HEK293 (cell line): ENCODE measurements around the gene CCDC85C.

Experiments
- CTCF ChIA-PET: fragments of 350-600 bp; formaldehyde crosslinking; extraction: SDS; loops from one replicate; lab custom pipeline; 2021; ENCODE audit warnings: antibody characterized with exemption; lab: Yijun Ruan, JAX
- POLR2A ChIA-PET: fragments of 300-600 bp; formaldehyde crosslinking; extraction: SDS; loops from one replicate; lab custom pipeline; 2020; ENCODE audit warnings: antibody characterized with exemption, inconsistent platforms; lab: Yijun Ruan, JAX
- H3K27ac ChIP-seq: fragments of 200-500 bp; sonication (Bioruptor generic); 2 replicates; pipeline ENCODE4 v1.5.1; 2014; ENCODE audit warnings: low read depth, low read length, control low read depth, inconsistent platforms; ENCODE audit errors: extremely low read depth
- H3K36me3 ChIP-seq, 2 experiments: fragments of 200-500 bp in 1 of 2; sonication (Bioruptor generic) in 1 of 2; 1 replicate in 1 of 2; 2 replicates in 1 of 2; pipeline ENCODE4 v1.5.1; 2014 to 2017; ENCODE audit warnings: inconsistent platforms in 2 of 2, low read length in 2 of 2; ENCODE audit not compliant: control insufficient read depth in 2 of 2, insufficient read depth in 1 of 2
- H3K4me1 ChIP-seq: fragments of 200-500 bp; sonication (Bioruptor generic); 2 replicates; pipeline ENCODE4 v1.5.1; 2014; ENCODE audit warnings: mild to moderate bottlenecking, low read length, inconsistent platforms; ENCODE audit not compliant: control insufficient read depth, insufficient read depth
- H3K4me3 ChIP-seq: 2 replicates; pipeline ENCODE4 v1.5.1; 2011; ENCODE audit warnings: low read depth, mild to moderate bottlenecking, control low read depth, low read length, moderate library complexity
- H3K9me3 ChIP-seq: fragments of 200-500 bp; sonication (Bioruptor generic); 2 replicates; pipeline ENCODE4 v1.5.1; 2014; ENCODE audit warnings: low read depth, low read length, inconsistent platforms; ENCODE audit not compliant: control insufficient read depth, insufficient read depth
- IKZF3 ChIP-seq: fragments of 450-650 bp; IDR thresholded peaks from 2 replicates; pipeline ENCODE4 v1.5.0; 2018; ENCODE audit warnings: missing biosample characterization, mild to moderate bottlenecking, missing genetic modification characterization, moderate library complexity
- MEIS1 ChIP-seq: sonication (generic); formaldehyde crosslinking; IDR thresholded peaks from 2 replicates; pipeline ENCODE4 v1.8.1; 2022; ENCODE audit warnings: missing genetic modification reagents, mild to moderate bottlenecking, borderline replicate concordance
- PRDM1 ChIP-seq: fragments of 450-650 bp; formaldehyde crosslinking; IDR thresholded peaks from 2 replicates; pipeline ENCODE4; 2016; ENCODE audit warnings: missing biosample characterization, missing genetic modification characterization
- ZBTB1 ChIP-seq: fragments of 450-650 bp; formaldehyde crosslinking; IDR thresholded peaks from 2 replicates; pipeline ENCODE4 v1.5.1; 2016; ENCODE audit warnings: missing biosample characterization, missing genetic modification characterization
- ZBTB17 ChIP-seq: fragments of 450-650 bp; formaldehyde crosslinking; IDR thresholded peaks from 2 replicates; pipeline ENCODE4 v1.5.1; 2016; ENCODE audit warnings: missing biosample characterization, missing genetic modification characterization
- ZBTB21 ChIP-seq: fragments of 450-650 bp; formaldehyde crosslinking; IDR thresholded peaks from 2 replicates; pipeline ENCODE4 v1.5.1; 2017; ENCODE audit warnings: missing biosample characterization, missing genetic modification characterization
- ZNF121 ChIP-seq: fragments of 450-650 bp; formaldehyde crosslinking; IDR thresholded peaks from 2 replicates; pipeline ENCODE4 v1.5.1; 2016; ENCODE audit warnings: missing biosample characterization, missing genetic modification characterization
- ZNF132 ChIP-seq: fragments of 450-650 bp; formaldehyde crosslinking; IDR thresholded peaks from 2 replicates; pipeline ENCODE4 v1.5.1; 2017; ENCODE audit warnings: missing biosample characterization, missing genetic modification characterization, borderline replicate concordance
- ZNF473 ChIP-seq: fragments of 450-650 bp; formaldehyde crosslinking; IDR thresholded peaks from 2 replicates; pipeline ENCODE4 v1.5.1; 2017; ENCODE audit warnings: missing biosample characterization, missing genetic modification characterization
- ZNF747 ChIP-seq: fragments of 450-650 bp; formaldehyde crosslinking; IDR thresholded peaks from 2 replicates; pipeline ENCODE4 v1.5.1; 2016; ENCODE audit warnings: missing biosample characterization, missing genetic modification characterization
- TF ChIP-seq, protein P1 (sequence below): fragments of 450-650 bp; formaldehyde crosslinking; IDR thresholded peaks from 2 replicates; pipeline ENCODE4 v1.5.1; 2016; ENCODE audit warnings: missing biosample characterization, missing genetic modification characterization
- TF ChIP-seq, protein P2 (sequence below): fragments of 450-650 bp; formaldehyde crosslinking; IDR thresholded peaks from 2 replicates; pipeline ENCODE4 v1.5.1; 2017; ENCODE audit warnings: missing biosample characterization, missing genetic modification characterization
- TF ChIP-seq, protein P3 (sequence below): fragments of 450-650 bp; formaldehyde crosslinking; IDR thresholded peaks from 2 replicates; pipeline ENCODE4 v1.5.1; 2016; ENCODE audit warnings: missing biosample characterization, missing genetic modification characterization
- TF ChIP-seq, protein P4 (sequence below): fragments of 450-650 bp; formaldehyde crosslinking; IDR thresholded peaks from 2 replicates; pipeline ENCODE4 v1.5.1; 2016; ENCODE audit warnings: missing biosample characterization, missing genetic modification characterization

CCDC85C gene

DNA sequence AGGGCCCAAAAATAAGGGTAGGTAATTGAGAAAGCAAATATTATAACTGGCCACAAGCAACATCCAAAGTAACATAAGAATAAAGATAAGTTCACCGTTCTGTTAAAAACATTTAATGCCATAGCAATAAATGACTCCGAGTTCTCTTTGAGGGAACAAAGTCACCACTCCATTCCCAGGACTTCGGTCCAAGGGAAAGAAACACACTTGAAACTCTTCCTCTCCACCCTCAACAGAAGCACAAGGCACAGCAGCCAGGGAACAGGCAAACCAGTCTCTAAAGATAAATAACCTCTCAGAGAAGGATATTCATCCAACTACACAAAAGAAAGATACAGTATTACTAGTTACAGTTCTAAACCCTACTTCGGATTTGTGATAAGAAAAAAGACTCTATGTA is 125.9 kb downstream of the CCDC85C start:
- no peaks in the 10 kb centered on the region for H3K36me3 ChIP-seq
- TF ChIP-seq ZNF747, result no peak
- TF ChIP-seq, protein P1, sequence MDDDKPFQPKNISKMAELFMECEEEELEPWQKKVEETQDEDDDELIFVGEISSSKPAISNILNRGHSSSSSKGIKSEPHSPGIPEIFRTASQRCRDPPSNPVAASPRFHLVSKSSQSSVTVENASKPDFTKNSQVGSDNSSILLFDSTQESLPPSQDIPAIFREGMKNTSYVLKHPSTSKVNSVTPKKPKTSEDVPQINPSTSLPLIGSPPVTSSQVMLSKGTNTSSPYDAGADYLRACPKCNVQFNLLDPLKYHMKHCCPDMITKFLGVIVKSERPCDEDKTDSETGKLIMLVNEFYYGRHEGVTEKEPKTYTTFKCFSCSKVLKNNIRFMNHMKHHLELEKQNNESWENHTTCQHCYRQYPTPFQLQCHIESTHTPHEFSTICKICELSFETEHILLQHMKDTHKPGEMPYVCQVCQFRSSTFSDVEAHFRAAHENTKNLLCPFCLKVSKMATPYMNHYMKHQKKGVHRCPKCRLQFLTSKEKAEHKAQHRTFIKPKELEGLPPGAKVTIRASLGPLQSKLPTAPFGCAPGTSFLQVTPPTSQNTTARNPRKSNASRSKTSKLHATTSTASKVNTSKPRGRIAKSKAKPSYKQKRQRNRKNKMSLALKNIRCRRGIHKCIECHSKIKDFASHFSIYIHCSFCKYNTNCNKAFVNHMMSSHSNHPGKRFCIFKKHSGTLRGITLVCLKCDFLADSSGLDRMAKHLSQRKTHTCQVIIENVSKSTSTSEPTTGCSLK (tag by site-specific recombination), result no peak
- no peak for TF ChIP-seq ZNF473 (tag by site-specific recombination)
- TF ChIP-seq, protein P2, sequence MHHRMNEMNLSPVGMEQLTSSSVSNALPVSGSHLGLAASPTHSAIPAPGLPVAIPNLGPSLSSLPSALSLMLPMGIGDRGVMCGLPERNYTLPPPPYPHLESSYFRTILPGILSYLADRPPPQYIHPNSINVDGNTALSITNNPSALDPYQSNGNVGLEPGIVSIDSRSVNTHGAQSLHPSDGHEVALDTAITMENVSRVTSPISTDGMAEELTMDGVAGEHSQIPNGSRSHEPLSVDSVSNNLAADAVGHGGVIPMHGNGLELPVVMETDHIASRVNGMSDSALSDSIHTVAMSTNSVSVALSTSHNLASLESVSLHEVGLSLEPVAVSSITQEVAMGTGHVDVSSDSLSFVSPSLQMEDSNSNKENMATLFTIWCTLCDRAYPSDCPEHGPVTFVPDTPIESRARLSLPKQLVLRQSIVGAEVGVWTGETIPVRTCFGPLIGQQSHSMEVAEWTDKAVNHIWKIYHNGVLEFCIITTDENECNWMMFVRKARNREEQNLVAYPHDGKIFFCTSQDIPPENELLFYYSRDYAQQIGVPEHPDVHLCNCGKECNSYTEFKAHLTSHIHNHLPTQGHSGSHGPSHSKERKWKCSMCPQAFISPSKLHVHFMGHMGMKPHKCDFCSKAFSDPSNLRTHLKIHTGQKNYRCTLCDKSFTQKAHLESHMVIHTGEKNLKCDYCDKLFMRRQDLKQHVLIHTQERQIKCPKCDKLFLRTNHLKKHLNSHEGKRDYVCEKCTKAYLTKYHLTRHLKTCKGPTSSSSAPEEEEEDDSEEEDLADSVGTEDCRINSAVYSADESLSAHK (tag by site-specific recombination), result peak; percentile 93
- H3K9me3 ChIP-seq, result no peaks in the 10 kb centered on the region
- CTCF ChIA-PET, result no interaction called here
- H3K27ac ChIP-seq, result no peak overlapping the region
- H3K4me1 ChIP-seq, result peaks cover 27% of the 10 kb centered on the region
- no peak overlapping the region for H3K4me3 ChIP-seq
- POLR2A ChIA-PET, result no interaction called here

DNA sequence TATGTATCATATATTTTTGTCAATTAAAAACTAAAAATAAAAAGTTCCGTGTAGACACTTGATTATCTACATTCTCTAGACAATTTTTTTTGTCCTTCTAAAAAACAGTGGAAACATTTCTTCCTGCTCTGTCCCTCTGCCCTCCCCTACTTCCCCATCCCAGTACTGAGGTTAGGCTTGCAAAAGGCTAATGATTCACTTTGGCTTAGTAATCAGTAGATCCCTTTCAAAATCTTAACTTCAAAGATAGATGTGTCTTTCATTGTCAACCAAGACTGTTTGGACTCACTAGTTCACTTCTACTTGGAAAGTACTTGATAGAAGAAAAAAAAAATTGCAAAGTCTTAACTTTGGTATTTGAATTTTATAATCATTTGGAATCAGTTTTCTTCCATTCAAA is 127.1 kb downstream of the CCDC85C start:
- TF ChIP-seq, protein P1 (tag by site-specific recombination), result no peak
- 0 out of 2 replicates have a peak, but pooled peaks have one; percentile 11 for TF ChIP-seq PRDM1 (tag by site-specific recombination)
- TF ChIP-seq, protein P3, sequence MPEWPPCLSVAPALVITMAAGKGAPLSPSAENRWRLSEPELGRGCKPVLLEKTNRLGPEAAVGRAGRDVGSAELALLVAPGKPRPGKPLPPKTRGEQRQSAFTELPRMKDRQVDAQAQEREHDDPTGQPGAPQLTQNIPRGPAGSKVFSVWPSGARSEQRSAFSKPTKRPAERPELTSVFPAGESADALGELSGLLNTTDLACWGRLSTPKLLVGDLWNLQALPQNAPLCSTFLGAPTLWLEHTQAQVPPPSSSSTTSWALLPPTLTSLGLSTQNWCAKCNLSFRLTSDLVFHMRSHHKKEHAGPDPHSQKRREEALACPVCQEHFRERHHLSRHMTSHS (tag by site-specific recombination), result no peak
- TF ChIP-seq, all 188 proteins: peak for 1
- H3K27ac ChIP-seq, result no peak overlapping the region
- no peaks in the 10 kb centered on the region for H3K36me3 ChIP-seq
- H3K4me3 ChIP-seq, result no peak overlapping the region
- no peaks in the 10 kb centered on the region for H3K9me3 ChIP-seq
- H3K4me1 ChIP-seq, result peaks cover 21% of the 10 kb centered on the region
- ChIA-PET CTCF (no interaction called here), POLR2A (no interaction called here)

DNA sequence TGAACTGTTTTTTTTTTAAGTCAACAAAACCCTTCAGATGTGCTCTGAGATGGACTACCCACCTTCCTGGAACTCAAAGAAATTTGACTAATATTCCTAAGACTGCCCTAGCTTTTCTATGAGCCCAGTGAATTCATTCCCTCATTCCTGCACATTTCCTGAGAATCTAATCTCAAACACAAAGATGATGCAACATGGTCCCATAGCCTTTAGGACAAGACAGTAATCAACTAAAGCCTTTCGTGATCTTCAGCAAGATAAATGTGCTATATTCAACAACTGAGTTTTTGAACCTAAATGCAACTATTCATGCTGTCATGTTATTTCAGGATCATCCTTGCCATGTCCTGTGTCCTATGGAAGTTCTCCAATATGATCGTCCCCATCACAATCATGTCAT is 128.3 kb downstream of the CCDC85C start:
- H3K4me1 ChIP-seq, result peaks cover 21% of the 10 kb centered on the region
- no peaks in the 10 kb centered on the region for H3K9me3 ChIP-seq
- H3K27ac ChIP-seq, result no peak overlapping the region
- ChIA-PET CTCF (interaction anchor here (0.6 to 1.0 kb wide), 3 partner anchors 14 to 456 kb away, joined by 3 to 4 read pairs (median 3); no protein-coding TSS in a partner anchor), POLR2A (no interaction called here)
- no peak overlapping the region for H3K4me3 ChIP-seq
- no peaks in the 10 kb centered on the region for H3K36me3 ChIP-seq
- TF ChIP-seq, protein P4, sequence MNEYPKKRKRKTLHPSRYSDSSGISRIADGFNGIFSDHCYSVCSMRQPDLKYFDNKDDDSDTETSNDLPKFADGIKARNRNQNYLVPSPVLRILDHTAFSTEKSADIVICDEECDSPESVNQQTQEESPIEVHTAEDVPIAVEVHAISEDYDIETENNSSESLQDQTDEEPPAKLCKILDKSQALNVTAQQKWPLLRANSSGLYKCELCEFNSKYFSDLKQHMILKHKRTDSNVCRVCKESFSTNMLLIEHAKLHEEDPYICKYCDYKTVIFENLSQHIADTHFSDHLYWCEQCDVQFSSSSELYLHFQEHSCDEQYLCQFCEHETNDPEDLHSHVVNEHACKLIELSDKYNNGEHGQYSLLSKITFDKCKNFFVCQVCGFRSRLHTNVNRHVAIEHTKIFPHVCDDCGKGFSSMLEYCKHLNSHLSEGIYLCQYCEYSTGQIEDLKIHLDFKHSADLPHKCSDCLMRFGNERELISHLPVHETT (tag by site-specific recombination), result no peak
- TF ChIP-seq IKZF3 (tag by site-specific recombination) (peak; percentile 29; the same call in 1 of the 2 replicates), ZNF121 (tag by site-specific recombination) (no peak), ZBTB21 (no peak), ZBTB17 (tag by site-specific recombination) (0 out of 2 replicates have a peak, but pooled peaks have one; percentile 3), ZNF132 (tag by site-specific recombination) (no peak), MEIS1 (CRISPR knock-in tag) (no peak), ZBTB1 (tag by site-specific recombination) (no peak)
- TF ChIP-seq, protein P2 (tag by site-specific recombination), result no peak
